ENCODE measurements around the gene GLCE. TPM values are rescaled to one million over a fixed set of nuclear protein-coding genes. Genes with fewer than 3 reads are reported as not detected.

Gene GLCE
- total RNA-seq, 4 donors from 2014 or later, result 11.6 to 20.3 (median 16.0) TPM

DNA sequence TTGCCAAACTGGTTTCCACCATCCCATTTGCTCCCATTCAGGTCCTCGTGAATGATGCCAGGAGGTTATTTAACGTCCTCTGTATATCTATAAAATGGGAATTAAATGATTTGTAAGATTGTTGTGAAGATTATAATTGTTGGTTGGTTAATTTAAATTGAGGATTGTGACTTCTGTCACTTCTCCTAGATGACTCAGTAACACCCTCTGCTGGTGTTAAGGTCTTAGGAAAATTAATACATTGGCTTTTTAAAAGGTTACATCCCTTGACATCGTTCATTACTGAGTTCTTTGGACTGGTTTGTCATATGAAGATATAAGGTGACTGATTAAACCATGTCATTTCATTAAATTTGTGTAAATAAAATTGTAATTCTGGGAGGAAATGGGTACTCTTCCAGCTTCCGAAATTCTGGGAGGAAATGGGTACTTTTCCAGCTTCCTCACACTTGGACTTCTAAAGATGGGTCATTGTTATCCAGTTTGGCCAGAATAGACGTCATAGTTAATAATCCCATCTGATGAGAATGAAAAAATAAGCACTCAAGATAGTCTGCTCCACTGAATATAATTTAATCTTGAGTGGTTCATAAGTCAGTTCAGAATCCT, 105.0 kb downstream of the GLCE start:
- peaks cover 0 to 11% (median 0%) of the 10 kb centered on the region in 3 donors for H3K36me3 ChIP-seq
- H3K9me3 ChIP-seq, result no peaks in the 10 kb centered on the region
- no peak overlapping the region for H3K4me3 ChIP-seq
- TF ChIP-seq POLR2A (IDR thresholded peaks at IDR 0.05) (no peak), EP300 (IDR thresholded peaks at IDR 0.05) (no peak)
- TF ChIP-seq, protein P1, sequence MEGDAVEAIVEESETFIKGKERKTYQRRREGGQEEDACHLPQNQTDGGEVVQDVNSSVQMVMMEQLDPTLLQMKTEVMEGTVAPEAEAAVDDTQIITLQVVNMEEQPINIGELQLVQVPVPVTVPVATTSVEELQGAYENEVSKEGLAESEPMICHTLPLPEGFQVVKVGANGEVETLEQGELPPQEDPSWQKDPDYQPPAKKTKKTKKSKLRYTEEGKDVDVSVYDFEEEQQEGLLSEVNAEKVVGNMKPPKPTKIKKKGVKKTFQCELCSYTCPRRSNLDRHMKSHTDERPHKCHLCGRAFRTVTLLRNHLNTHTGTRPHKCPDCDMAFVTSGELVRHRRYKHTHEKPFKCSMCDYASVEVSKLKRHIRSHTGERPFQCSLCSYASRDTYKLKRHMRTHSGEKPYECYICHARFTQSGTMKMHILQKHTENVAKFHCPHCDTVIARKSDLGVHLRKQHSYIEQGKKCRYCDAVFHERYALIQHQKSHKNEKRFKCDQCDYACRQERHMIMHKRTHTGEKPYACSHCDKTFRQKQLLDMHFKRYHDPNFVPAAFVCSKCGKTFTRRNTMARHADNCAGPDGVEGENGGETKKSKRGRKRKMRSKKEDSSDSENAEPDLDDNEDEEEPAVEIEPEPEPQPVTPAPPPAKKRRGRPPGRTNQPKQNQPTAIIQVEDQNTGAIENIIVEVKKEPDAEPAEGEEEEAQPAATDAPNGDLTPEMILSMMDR (IDR thresholded peaks at IDR 0.05), result peak; percentile 31 to 70 (median 47)
- 49 to 53% methylated on average over 5 of the region's 5 CpGs for WGBS, 2 donors
- DNase-seq (ENCODE audit: low spot score in 2 of 2), result peak in 1 of 2 donors; percentile 33
- no peaks in the 10 kb centered on the region for H3K27me3 ChIP-seq
- no peaks in the 10 kb centered on the region for H3K4me1 ChIP-seq
- no peak overlapping the region for H3K27ac ChIP-seq

DNA sequence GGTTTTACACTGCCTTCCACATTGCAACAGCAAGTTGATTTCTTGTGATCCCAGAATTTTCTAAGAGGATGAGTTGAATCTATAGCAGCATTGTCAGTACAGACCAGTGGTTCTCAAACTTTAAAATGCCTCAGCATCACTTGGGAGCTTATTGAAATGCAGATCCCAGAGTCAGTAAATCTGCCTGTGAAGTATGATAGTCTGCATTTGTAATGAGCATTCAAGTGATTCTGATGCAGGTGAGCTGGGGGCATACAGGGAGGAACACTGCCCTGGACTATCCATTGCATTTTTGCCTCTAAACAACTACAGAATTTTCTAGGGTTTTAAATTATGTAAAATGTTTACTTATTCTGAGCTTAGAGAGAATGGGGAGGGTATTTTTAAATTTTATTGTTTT, 110.8 kb downstream of the GLCE start:
- DNase-seq (ENCODE audit: low spot score in 2 of 2), result no peak
- Histone ChIP-seq H3K36me3 (peaks cover 0 to 4% (median 0%) of the 10 kb centered on the region in 3 donors), H3K4me1 (no peaks in the 10 kb centered on the region), H3K27ac (no peak overlapping the region), H3K9me3 (no peaks in the 10 kb centered on the region), H3K4me3 (no peak overlapping the region), H3K27me3 (no peaks in the 10 kb centered on the region)
- TF ChIP-seq POLR2A (IDR thresholded peaks at IDR 0.05) (no peak), EP300 (IDR thresholded peaks at IDR 0.05) (no peak)
- TF ChIP-seq, protein P1 (IDR thresholded peaks at IDR 0.05), result no peak

DNA sequence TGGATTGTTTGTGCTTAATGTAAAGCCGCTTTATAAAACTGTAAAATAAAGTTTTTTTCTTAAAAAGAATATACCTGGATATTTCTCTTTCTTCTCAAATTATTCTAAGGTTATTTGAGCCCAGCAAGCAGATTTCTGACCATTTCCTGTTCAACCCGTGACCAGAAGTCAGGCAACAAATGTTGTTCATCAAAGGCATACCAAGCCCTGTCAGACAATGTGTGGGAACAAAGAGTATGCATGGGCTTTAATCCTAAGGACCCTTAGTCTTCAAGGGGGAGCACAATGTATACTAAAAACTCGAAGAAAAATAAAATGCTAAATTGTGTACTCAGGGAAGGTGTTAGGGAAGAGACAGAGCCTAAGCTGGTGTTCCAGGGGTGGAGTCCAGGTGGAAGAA, 111.7 kb downstream of the GLCE start:
- 56 to 60% methylated on average over 3 of the region's 3 CpGs for WGBS, 2 donors
- TF ChIP-seq EP300 (IDR thresholded peaks at IDR 0.05) (no peak), POLR2A (IDR thresholded peaks at IDR 0.05) (no peak)
- TF ChIP-seq, protein P1 (IDR thresholded peaks at IDR 0.05), result no peak
- no peaks in the 10 kb centered on the region for H3K4me1 ChIP-seq

DNA sequence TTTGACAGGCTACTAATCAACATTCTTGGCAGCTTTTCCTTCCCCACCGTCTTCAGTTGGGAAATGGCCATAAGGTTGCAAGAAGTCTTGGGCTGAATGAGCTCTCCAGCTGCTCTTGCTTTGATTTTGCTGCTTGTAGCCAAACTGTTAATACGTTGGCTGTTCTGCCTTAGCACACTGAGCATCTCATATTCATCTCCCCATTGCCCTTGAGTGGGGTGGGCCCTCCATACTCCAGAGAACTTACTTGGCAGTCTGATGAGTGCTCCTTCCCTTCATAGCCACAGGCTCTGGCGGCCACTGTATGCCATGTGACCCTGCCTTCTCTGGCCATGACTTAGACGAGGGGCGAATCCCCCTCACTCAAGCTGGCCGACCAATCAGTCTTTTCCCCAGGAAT, 112.5 kb downstream of the GLCE start:
- Histone ChIP-seq H3K9me3 (no peaks in the 10 kb centered on the region), H3K36me3 (no peaks in the 10 kb centered on the region), H3K4me1 (no peaks in the 10 kb centered on the region), H3K27ac (no peak overlapping the region), H3K27me3 (no peaks in the 10 kb centered on the region), H3K4me3 (no peak overlapping the region)
- TF ChIP-seq, protein P1 (IDR thresholded peaks at IDR 0.05), result no peak
- TF ChIP-seq EP300 (IDR thresholded peaks at IDR 0.05) (no peak), POLR2A (IDR thresholded peaks at IDR 0.05) (no peak)
- WGBS, 2 donors, result 72 to 80% methylated on average over 6 of the region's 6 CpGs
- no peak for DNase-seq (ENCODE audit: low spot score in 2 of 2)

More for the DNA sequence above, 111.7 kb downstream of the GLCE start:
- no peaks in the 10 kb centered on the region for H3K27me3 ChIP-seq
- no peak overlapping the region for H3K4me3 ChIP-seq
- H3K9me3 ChIP-seq, result no peaks in the 10 kb centered on the region
- no peaks in the 10 kb centered on the region for H3K36me3 ChIP-seq
- no peak overlapping the region for H3K27ac ChIP-seq
- no peak for DNase-seq (ENCODE audit: low spot score in 2 of 2)

DNA sequence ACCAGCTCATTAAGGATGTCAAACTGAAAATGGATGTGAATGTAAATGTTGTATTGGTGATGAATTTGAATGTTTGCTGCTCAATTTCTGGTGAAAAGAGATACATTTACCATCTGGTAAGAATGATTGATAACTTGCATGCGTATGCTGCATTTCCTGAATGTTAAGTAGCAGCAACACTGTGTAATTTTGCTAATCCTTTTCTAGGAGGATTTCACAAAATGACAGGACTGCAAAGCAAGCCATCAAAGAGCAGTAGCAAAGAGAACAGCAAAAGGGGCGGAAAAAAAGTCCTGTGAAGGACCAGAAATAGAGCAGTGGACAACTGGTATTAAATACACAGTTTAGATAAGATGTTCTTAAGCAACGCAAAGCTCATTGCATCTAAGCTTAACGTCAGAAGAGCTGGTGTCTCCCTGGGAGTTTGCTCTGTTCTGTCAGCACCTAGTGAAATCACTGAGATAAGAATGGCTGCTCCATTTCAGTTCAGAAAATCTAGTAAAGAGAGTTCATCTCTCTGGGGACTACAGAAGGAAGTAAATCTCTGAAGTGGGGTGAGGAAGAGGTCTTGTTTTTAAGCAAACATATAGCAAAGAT, 114.7 kb downstream of the GLCE start:
- no peaks in the 10 kb centered on the region for H3K4me1 ChIP-seq
- no peaks in the 10 kb centered on the region for H3K9me3 ChIP-seq
- no peak overlapping the region for H3K27ac ChIP-seq
- H3K4me3 ChIP-seq, result no peak overlapping the region
- TF ChIP-seq, protein P1 (IDR thresholded peaks at IDR 0.05), result no peak
- TF ChIP-seq POLR2A (IDR thresholded peaks at IDR 0.05) (no peak), EP300 (IDR thresholded peaks at IDR 0.05) (no peak)
- no peaks in the 10 kb centered on the region for H3K36me3 ChIP-seq
- DNase-seq (ENCODE audit: low spot score in 2 of 2), result no peak
- WGBS, 2 donors, result 68 to 75% methylated on average over 4 of the region's 4 CpGs
- no peaks in the 10 kb centered on the region for H3K27me3 ChIP-seq
